ENCODE data around the gene GCSAM.
A peak's percentile ranks its signal among the peaks of the same experiment; 100 is the strongest.

Gene GCSAM, protein sequence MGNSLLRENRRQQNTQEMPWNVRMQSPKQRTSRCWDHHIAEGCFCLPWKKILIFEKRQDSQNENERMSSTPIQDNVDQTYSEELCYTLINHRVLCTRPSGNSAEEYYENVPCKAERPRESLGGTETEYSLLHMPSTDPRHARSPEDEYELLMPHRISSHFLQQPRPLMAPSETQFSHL

DNA sequence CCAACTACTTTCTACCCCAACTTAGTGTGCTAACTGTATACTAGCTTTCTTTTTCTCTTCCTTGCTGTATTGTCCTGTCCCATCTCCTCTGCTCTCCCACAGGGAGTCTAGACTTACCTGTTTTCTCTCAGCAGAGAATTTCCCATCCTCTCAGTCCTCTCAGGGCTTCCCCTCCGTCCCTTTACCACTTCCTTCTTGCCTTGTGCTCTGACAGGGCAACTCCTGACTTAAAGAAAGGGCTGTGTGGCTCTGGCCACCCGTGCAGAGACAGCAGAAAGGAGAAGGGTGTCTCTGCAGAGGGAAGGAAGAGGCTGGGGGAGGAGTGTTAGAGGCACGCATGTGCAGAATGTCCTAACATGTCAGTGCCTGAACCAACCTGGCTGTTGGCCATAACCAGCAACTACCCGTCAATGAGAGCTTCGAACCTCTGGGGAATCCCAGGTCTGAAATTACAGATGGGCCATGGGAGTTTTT, at the start of gene GCSAM:
Gene GCSAM, minus strand, starts transcription at position 274 of the 474 bp plus-strand sequence. Its CDS starts 128 bp downstream, at position 146.
- Histone ChIP-seq H3K27me3 (no peaks in the 10 kb centered on the region), H3K4me3 (no peak within 1 kb of the TSS), H3K27ac (no peak within 1 kb of the TSS), H3K9me3 (no peaks in the 10 kb centered on the region), H3K36me3 (peaks cover 0 to 6% (median 0%) of the 10 kb centered on the region in 3 donors), H3K4me1 (no peaks in the 10 kb centered on the region)
- peak; percentile 65 to 68 for DNase-seq
- intact Hi-C loops (cut with DNase I; ENCODE audit: low total_unique reads) = no loop called here
- TF ChIP-seq, protein P1, sequence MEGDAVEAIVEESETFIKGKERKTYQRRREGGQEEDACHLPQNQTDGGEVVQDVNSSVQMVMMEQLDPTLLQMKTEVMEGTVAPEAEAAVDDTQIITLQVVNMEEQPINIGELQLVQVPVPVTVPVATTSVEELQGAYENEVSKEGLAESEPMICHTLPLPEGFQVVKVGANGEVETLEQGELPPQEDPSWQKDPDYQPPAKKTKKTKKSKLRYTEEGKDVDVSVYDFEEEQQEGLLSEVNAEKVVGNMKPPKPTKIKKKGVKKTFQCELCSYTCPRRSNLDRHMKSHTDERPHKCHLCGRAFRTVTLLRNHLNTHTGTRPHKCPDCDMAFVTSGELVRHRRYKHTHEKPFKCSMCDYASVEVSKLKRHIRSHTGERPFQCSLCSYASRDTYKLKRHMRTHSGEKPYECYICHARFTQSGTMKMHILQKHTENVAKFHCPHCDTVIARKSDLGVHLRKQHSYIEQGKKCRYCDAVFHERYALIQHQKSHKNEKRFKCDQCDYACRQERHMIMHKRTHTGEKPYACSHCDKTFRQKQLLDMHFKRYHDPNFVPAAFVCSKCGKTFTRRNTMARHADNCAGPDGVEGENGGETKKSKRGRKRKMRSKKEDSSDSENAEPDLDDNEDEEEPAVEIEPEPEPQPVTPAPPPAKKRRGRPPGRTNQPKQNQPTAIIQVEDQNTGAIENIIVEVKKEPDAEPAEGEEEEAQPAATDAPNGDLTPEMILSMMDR (IDR thresholded peaks at IDR 0.05) = no peak

DNA sequence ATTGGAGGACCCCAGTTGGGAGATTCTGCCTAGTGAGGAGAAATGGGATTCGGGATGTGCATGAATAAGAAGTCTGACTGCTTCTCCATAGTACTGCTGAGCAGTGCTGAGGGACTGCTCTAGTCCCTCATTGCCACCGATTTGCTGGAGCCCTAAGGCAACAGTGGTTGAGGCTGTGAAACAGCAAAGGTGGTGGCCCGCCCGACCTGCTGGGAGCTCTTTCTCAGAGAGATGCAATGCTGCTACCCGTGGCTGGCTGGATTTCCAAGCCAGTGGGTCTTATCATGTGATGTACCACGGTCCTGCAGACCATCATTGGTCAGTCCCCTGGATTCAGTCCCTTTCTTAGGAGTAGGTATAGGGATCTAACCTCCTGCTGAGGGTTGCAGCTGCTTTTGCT, 42.6 kb upstream of the GCSAM start:
- H3K9me3 ChIP-seq = no peaks in the 10 kb centered on the region
- H3K27me3 ChIP-seq = no peaks in the 10 kb centered on the region
- no peaks in the 10 kb centered on the region for H3K36me3 ChIP-seq
- TF ChIP-seq, protein P1 (IDR thresholded peaks at IDR 0.05) = no peak
- no peak overlapping the region for H3K27ac ChIP-seq
- no peak overlapping the region for H3K4me3 ChIP-seq
- no peaks in the 10 kb centered on the region for H3K4me1 ChIP-seq
- intact Hi-C loops (cut with DNase I; ENCODE audit: low total_unique reads) = no loop called here
- DNase-seq = no peak

DNA sequence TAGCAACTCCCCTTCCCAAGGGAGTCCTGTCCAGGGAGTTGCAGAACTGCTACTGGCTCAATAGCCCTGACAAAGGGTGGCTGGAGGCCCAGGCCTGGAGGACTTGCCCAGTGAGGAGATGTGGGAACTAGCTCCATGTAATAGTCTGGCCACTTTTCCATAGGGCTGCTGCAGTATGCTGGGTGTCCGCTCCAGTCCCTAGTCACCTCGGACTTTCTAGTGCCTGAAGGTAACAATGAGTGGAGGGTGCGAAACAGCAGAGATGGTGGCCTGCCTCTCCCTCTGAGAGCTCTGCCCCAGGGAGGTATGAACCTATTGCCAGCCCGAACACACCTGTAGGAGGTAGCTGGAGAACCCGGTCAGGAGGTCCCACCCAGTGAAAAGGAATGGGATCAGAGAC, 42.0 kb upstream of the GCSAM start:
- Histone ChIP-seq H3K36me3 (no peaks in the 10 kb centered on the region), H3K9me3 (no peaks in the 10 kb centered on the region), H3K4me1 (no peaks in the 10 kb centered on the region), H3K27ac (no peak overlapping the region), H3K4me3 (no peak overlapping the region), H3K27me3 (no peaks in the 10 kb centered on the region)
- TF ChIP-seq, protein P1 (IDR thresholded peaks at IDR 0.05) = no peak
- no peak for DNase-seq
- intact Hi-C loops (cut with DNase I; ENCODE audit: low total_unique reads) = no loop called here

DNA sequence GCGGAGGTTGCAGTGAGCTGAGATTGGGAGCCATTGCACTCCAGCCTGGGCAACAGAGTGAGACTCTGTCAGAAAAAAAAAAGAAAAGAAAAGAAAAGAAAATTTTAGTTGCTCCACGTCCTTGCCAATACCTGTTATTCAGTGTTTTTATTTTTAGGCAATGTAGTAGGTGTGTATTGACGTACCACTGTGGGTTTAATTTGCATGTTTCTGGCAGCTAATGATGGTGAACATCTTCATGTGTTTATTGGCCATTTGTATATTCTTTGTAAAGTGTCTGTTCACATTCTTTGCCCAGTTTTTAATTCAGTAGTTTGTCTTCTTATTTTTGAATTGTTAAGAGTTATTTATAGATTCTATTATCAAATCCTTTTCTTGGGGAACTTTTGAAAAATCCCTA, 38.1 kb upstream of the GCSAM start:
- intact Hi-C loops (cut with DNase I; ENCODE audit: low total_unique reads) = no loop called here
- no peaks in the 10 kb centered on the region for H3K4me1 ChIP-seq
- H3K27me3 ChIP-seq = no peaks in the 10 kb centered on the region
- peaks cover 0 to 2% (median under 1%) of the 10 kb centered on the region in 3 donors for H3K9me3 ChIP-seq
- no peak for DNase-seq
- no peaks in the 10 kb centered on the region for H3K36me3 ChIP-seq
- TF ChIP-seq, protein P1 (IDR thresholded peaks at IDR 0.05) = no peak
- no peak overlapping the region for H3K27ac ChIP-seq
- no peak overlapping the region for H3K4me3 ChIP-seq

DNA sequence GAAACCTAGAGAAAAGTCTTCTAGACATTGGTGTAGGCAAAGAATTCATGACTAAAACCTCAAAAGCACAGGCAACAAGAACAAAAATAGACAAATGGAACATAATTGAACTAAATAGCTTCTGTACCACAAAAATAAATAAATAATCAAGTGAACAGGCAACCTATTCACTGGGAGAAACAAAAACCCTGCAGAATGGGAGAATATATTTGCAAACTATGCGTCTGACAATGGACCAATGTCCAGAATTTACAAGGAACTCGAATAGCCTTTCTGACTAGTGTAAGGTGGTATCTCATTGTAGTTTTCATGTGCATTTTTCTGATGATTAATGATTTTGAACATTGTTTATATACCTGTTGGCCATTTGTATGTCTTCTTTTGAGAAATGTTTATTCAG, 37.0 kb upstream of the GCSAM start:
- intact Hi-C loops (cut with DNase I; ENCODE audit: low total_unique reads) = no loop called here
- Histone ChIP-seq H3K4me1 (no peaks in the 10 kb centered on the region), H3K27ac (no peak overlapping the region), H3K9me3 (peaks cover 0 to 11% (median 11%) of the 10 kb centered on the region in 3 donors), H3K27me3 (no peaks in the 10 kb centered on the region), H3K4me3 (no peak overlapping the region), H3K36me3 (no peaks in the 10 kb centered on the region)
- no peak for DNase-seq
- TF ChIP-seq, protein P1 (IDR thresholded peaks at IDR 0.05) = no peak

Measured in tibial artery (tissue), 4 donors.